Airway epithelial cell (primary cell): ENCODE results near the gene AOAH. TPM values are rescaled to one million over a fixed set of nuclear protein-coding genes. Genes with fewer than 3 reads are reported as not detected.

ENCODE experiments used
- total RNA-seq: library from RNA; depleted of rRNA; stranded (reverse); fragments of >200 nt; gene quantifications from 2 replicates; pipeline ENCODE4 v1.2.3, GENCODE V29; 2015

AOAH gene
- total RNA-seq: not detected in 2 replicates

GRCh38 chr7:36723951-36724664 is at the start of gene AOAH:
TSS of gene AOAH (minus strand) at chr7:36724494. CDS start at chr7:36724148, 346 bp downstream.

